HL-60/S4 treated with retinoic acid at 250 ng/mL for 4 days and 3 days (cell line): ENCODE measurements around the gene GCA.

Experiments
- in situ Hi-C: fragments of 300-500 bp; cut with MboI; formaldehyde crosslinking; loops from 2 replicates; pipeline ENCODE4 v1.7.0; 2022; ENCODE audit warnings: low sequenced_read_pairs

Gene GCA

GRCh38 chr2:162327806-162328205 is 16.1 kb upstream of the GCA start:
- in situ Hi-C loops, result no loop called here

- in situ Hi-C loops, result no loop called here
Measured at GRCh38 chr2:162328424-162329157, 15.3 kb upstream of the GCA start.

- in situ Hi-C loops, result no loop called here
Measured at GRCh38 chr2:162330881-162331280, 13.1 kb upstream of the GCA start.

GRCh38 chr2:162333968-162334367 is 10.0 kb upstream of the GCA start:
- in situ Hi-C loops, result no loop called here

GRCh38 chr2:162337868-162338267 is 6.1 kb upstream of the GCA start:
- in situ Hi-C loops, result no loop called here

GRCh38 chr2:162340822-162341221 is 3.1 kb upstream of the GCA start:
- in situ Hi-C loops, result no loop called here

GRCh38 chr2:162342321-162342720 is 1.6 kb upstream of the GCA start:
- in situ Hi-C loops, result no loop called here

GRCh38 chr2:162342841-162343240 is 1.1 kb upstream of the GCA start:
- in situ Hi-C loops, result no loop called here

- in situ Hi-C loops, result no loop called here
Measured at GRCh38 chr2:162343492-162343823, 474 bp upstream of the GCA start.

- in situ Hi-C loops, result no loop called here
Measured at GRCh38 chr2:162344617-162344950, 652 bp downstream of the GCA start.

- in situ Hi-C loops, result no loop called here
Measured at GRCh38 chr2:162365392-162365791, 21.5 kb downstream of the GCA start.

GRCh38 chr2:162368494-162368893 is 24.6 kb downstream of the GCA start:
- in situ Hi-C loops, result no loop called here

- in situ Hi-C loops, result no loop called here
Measured at GRCh38 chr2:162369551-162369950, 25.6 kb downstream of the GCA start.

- in situ Hi-C loops, result no loop called here
Measured at GRCh38 chr2:162370931-162371330, 27.0 kb downstream of the GCA start.

- in situ Hi-C loops, result no loop called here
Measured at GRCh38 chr2:162372818-162373217, 28.9 kb downstream of the GCA start.

GRCh38 chr2:162379719-162380580 is 36.0 kb downstream of the GCA start:
- in situ Hi-C loops, result no loop called here

- in situ Hi-C loops, result no loop called here
Measured at GRCh38 chr2:162381851-162382250, 37.9 kb downstream of the GCA start.

GRCh38 chr2:162382278-162382677 is 38.3 kb downstream of the GCA start:
- in situ Hi-C loops, result no loop called here

GRCh38 chr2:162385536-162385935 is 41.6 kb downstream of the GCA start:
- in situ Hi-C loops, result no loop called here

- in situ Hi-C loops, result no loop called here
Measured at GRCh38 chr2:162390801-162391200, 46.9 kb downstream of the GCA start.

- in situ Hi-C loops, result no loop called here
Measured at GRCh38 chr2:162400336-162400735, 56.4 kb downstream of the GCA start.

GRCh38 chr2:162401871-162402270 is 57.9 kb downstream of the GCA start:
- in situ Hi-C loops, result no loop called here
